ENCODE measurements around the gene YES1.
"Not testable (repeated sequence)": the region's sequence is repeated elsewhere in the genome, so short reads cannot be mapped to it uniquely, and the experiment has no call there.

Gene YES1

GRCh38 chr18:778194-778927, 33.7 kb downstream of the YES1 start:
- no peak for DNase-seq

GRCh38 chr18:777021-777420, 35.0 kb downstream of the YES1 start:
- DNase-seq: peak; percentile 33

- DNase-seq: not testable (repeated sequence)
Observed at GRCh38 chr18:776044-776443, 36.0 kb downstream of the YES1 start.

GRCh38 chr18:774811-775210, 37.2 kb downstream of the YES1 start:
- DNase-seq: no peak

- no peak for DNase-seq
Observed at GRCh38 chr18:773980-774624, 37.9 kb downstream of the YES1 start.

GRCh38 chr18:770583-770961, 41.5 kb downstream of the YES1 start:
- no peak for DNase-seq

- DNase-seq: no peak
Observed at GRCh38 chr18:767961-768360, 44.1 kb downstream of the YES1 start.

- no peak for DNase-seq
Observed at GRCh38 chr18:767084-767882, 44.8 kb downstream of the YES1 start.

- no peak for DNase-seq
Observed at GRCh38 chr18:766550-766860, 45.5 kb downstream of the YES1 start.

- DNase-seq: no peak
Observed at GRCh38 chr18:765764-766549, 46.1 kb downstream of the YES1 start.

- DNase-seq: not testable (repeated sequence)
Observed at GRCh38 chr18:759864-760263, 52.2 kb downstream of the YES1 start.

- no peak for DNase-seq
Observed at GRCh38 chr18:755506-755905, 56.5 kb downstream of the YES1 start.

- DNase-seq: no peak
Observed at GRCh38 chr18:754656-755055, 57.4 kb downstream of the YES1 start.

- no peak for DNase-seq
Observed at GRCh38 chr18:750456-750855, 61.6 kb downstream of the YES1 start.

GRCh38 chr18:744832-745597, 67.0 kb downstream of the YES1 start:
- DNase-seq: no peak

- DNase-seq: peak; percentile 39
Observed at GRCh38 chr18:741931-742512, 70.0 kb downstream of the YES1 start.

GRCh38 chr18:732371-732770, 79.7 kb downstream of the YES1 start:
- DNase-seq: no peak

GRCh38 chr18:731185-731584, 80.9 kb downstream of the YES1 start:
- peak; percentile 12 for DNase-seq

- no peak for DNase-seq
Observed at GRCh38 chr18:730692-731091, 81.3 kb downstream of the YES1 start.

- DNase-seq: not testable (repeated sequence)
Observed at GRCh38 chr18:730120-730519, 81.9 kb downstream of the YES1 start.

GRCh38 chr18:725646-726045, 86.4 kb downstream of the YES1 start:
- DNase-seq: no peak

GRCh38 chr18:723541-724080, 88.4 kb downstream of the YES1 start:
- no peak for DNase-seq
